B cell (primary cell): ENCODE data around the gene PBXIP1. TPM values are rescaled to one million over a fixed set of nuclear protein-coding genes. Genes with fewer than 3 reads are reported as not detected.

Source experiments
- ATAC-seq: fragments of 200-7000 bp; cut with Tn5 transposase; one replicate; pipeline ENCODE4 v1.10.0; 2021; ENCODE audit warnings: low read depth, mild to moderate bottlenecking, moderate number of reproducible peaks, moderate library complexity
- CTCF ChIA-PET: fragments of 350-600 bp; sonication (Branson Sonifier 250); formaldehyde crosslinking; loops from one replicate; lab custom pipeline; 2021; ENCODE audit warnings: antibody characterized with exemption, inconsistent platforms; lab: Charles Lee
- POLR2A ChIA-PET: fragments of 350-600 bp; sonication (Branson Sonifier 250); formaldehyde crosslinking; loops from one replicate; lab custom pipeline; 2021; ENCODE audit warnings: antibody characterized with exemption; lab: Charles Lee
- DNase-seq: peaks from one replicate; pipeline ENCODE4 v3.0.0; 2013
- H2AFZ ChIP-seq: 2 replicates; pipeline ENCODE4 v1.6.1; 2012; ENCODE audit warnings: mild to moderate bottlenecking, low read depth, low read length; ENCODE audit not compliant: insufficient read depth, poor library complexity, severe bottlenecking
- H3K27ac ChIP-seq, 2 donors: 1 replicate in 1 of 2; 2 replicates in 1 of 2; pipeline ENCODE4 v1.5.1; 2012 to 2013; ENCODE audit warnings: low read length in 2 of 2, mild to moderate bottlenecking in 2 of 2, moderate library complexity in 1 of 2
- H3K27me3 ChIP-seq, 4 experiments: fragments of 200-600 bp in 1 of 4; sonication (generic) in 1 of 4; replicated peaks in 1 of 4; 1 replicate in 2 of 4; 2 replicates in 2 of 4; pipeline versions ENCODE4 v1.6.1 to v1.7.0; 2013 to 2016; ENCODE audit warnings: low read length in 3 of 4, mild to moderate bottlenecking in 2 of 4, mixed read lengths in 1 of 4, moderate library complexity in 1 of 4; ENCODE audit not compliant: insufficient read depth in 4 of 4, control insufficient read depth in 3 of 4; ENCODE audit errors: control extremely low read depth in 1 of 4
- H3K36me3 ChIP-seq, 2 experiments: replicated peaks in 1 of 2; 1 replicate in 1 of 2; 2 replicates in 1 of 2; pipeline versions ENCODE4 v1.6.1 to v1.7.1; 2013; ENCODE audit warnings: low read length in 1 of 2; ENCODE audit not compliant: insufficient read depth in 2 of 2, control insufficient read depth in 1 of 2; ENCODE audit errors: control extremely low read depth in 1 of 2, extremely low read depth in 1 of 2
- H3K4me1 ChIP-seq, 2 donors: fragments of 200-600 bp in 1 of 2; sonication (generic) in 1 of 2; 1 replicate in 1 of 2; 2 replicates in 1 of 2; pipeline versions ENCODE4 v1.5.1 to v1.6.1; 2013 to 2017; ENCODE audit warnings: low read length in 2 of 2; ENCODE audit not compliant: control insufficient read depth in 2 of 2, insufficient read depth in 2 of 2
- H3K4me2 ChIP-seq: replicated peaks from 2 replicates; pipeline ENCODE3; 2012; ENCODE audit warnings: mild to moderate bottlenecking, low read depth, low read length; ENCODE audit not compliant: poor library complexity, severe bottlenecking
- H3K4me3 ChIP-seq, 5 experiments: fragments of 200-600 bp in 1 of 5; sonication (generic) in 1 of 5; 1 replicate in 3 of 5; 2 replicates in 2 of 5; pipeline versions ENCODE4 v1.5.1 to v1.7.0; 2011 to 2016; ENCODE audit warnings: low read length in 4 of 5, mild to moderate bottlenecking in 4 of 5, low read depth in 2 of 5, control low read depth in 1 of 5, moderate library complexity in 1 of 5; ENCODE audit not compliant: insufficient read depth in 1 of 5; ENCODE audit errors: control extremely low read depth in 1 of 5, extremely low read depth in 1 of 5
- H3K79me2 ChIP-seq: fragments of 200-600 bp; sonication (generic); one replicate; pipeline ENCODE4 v1.6.0; 2016; ENCODE audit warnings: low read length; ENCODE audit not compliant: control insufficient read depth, insufficient read depth
- H3K9ac ChIP-seq: fragments of 200-600 bp; sonication (generic); 2 replicates; pipeline ENCODE4 v1.6.1; 2017; ENCODE audit warnings: mild to moderate bottlenecking, low read length, moderate library complexity
- H3K9me3 ChIP-seq, 3 donors: one replicate each; pipeline versions ENCODE4 v1.6.1 to v1.7.1; 2013; ENCODE audit warnings: low read length in 2 of 3; ENCODE audit not compliant: control insufficient read depth in 2 of 3, insufficient read depth in 1 of 3; ENCODE audit errors: control extremely low read depth in 1 of 3
- H4K20me1 ChIP-seq: 2 replicates; pipeline ENCODE4 v1.6.0; 2012; ENCODE audit warnings: mild to moderate bottlenecking, low read length; ENCODE audit not compliant: insufficient read depth, control insufficient read depth, poor library complexity, severe bottlenecking
- H3K27ac Mint-ChIP-seq: one replicate; pipeline ENCODE4 v1.8.0; 2021; ENCODE audit warnings: mixed read lengths
- H3K27me3 Mint-ChIP-seq: one replicate; pipeline ENCODE4 v1.8.0; 2021; ENCODE audit warnings: mixed read lengths
- H3K4me1 Mint-ChIP-seq: one replicate; pipeline ENCODE4 v1.8.0; 2021; ENCODE audit warnings: mixed read lengths
- H3K4me3 Mint-ChIP-seq: one replicate; pipeline ENCODE4 v1.8.0; 2021; ENCODE audit warnings: mixed read lengths
- H3K9me3 Mint-ChIP-seq: one replicate; pipeline ENCODE4 v1.8.0; 2022; ENCODE audit warnings: mixed read lengths; ENCODE audit not compliant: insufficient read depth
- EZH2 ChIP-seq: IDR thresholded peaks from 2 replicates; pipeline ENCODE4 v1.6.1; 2012; ENCODE audit warnings: borderline replicate concordance, low read depth, mild to moderate bottlenecking, moderate library complexity, low read length; ENCODE audit not compliant: insufficient read depth, poor library complexity, severe bottlenecking
- WGBS: methylation state at CpG from one replicate; pipeline ENCODE4 v1.1.5; 2013; ENCODE audit warnings: missing lambda C conversion rate; ENCODE audit not compliant: insufficient coverage; 5-methylcytosine and 5-hydroxymethylcytosine counted together
- intact Hi-C: fragments of 100-400 bp; cut with micrococcal nuclease; formaldehyde crosslinking; loops from one replicate; pipeline ENCODE4 v1.10.0; 2022
- polyA plus RNA-seq: library from polyadenylated mRNA; depleted of rRNA; stranded (reverse); fragments of >200 nt; gene quantifications from 2 replicates; pipeline ENCODE4 v1.2.3, GENCODE V29; 2012
- total RNA-seq, 2 donors: library from RNA; stranded (reverse); fragments of 120-200 nt in 1 of 2; gene quantifications; 1 replicate in 1 of 2; 2 replicates in 1 of 2; pipeline versions ENCODE4 v1.2.3 to v1.2.4, GENCODE V29; 2013 to 2022
- TF ChIP-seq, protein P1 (sequence below): fragments of 200-600 bp; IDR thresholded peaks from one replicate; pipeline ENCODE4 v1.8.0; 2022; ENCODE audit warnings: antibody characterized with exemption, mild to moderate bottlenecking

The PBXIP1 gene
- total and polyA plus RNA-seq, 2 donors (not counting 1 experiment from before 2014, with no cell fraction given) = 77.6 to 212 TPM

DNA sequence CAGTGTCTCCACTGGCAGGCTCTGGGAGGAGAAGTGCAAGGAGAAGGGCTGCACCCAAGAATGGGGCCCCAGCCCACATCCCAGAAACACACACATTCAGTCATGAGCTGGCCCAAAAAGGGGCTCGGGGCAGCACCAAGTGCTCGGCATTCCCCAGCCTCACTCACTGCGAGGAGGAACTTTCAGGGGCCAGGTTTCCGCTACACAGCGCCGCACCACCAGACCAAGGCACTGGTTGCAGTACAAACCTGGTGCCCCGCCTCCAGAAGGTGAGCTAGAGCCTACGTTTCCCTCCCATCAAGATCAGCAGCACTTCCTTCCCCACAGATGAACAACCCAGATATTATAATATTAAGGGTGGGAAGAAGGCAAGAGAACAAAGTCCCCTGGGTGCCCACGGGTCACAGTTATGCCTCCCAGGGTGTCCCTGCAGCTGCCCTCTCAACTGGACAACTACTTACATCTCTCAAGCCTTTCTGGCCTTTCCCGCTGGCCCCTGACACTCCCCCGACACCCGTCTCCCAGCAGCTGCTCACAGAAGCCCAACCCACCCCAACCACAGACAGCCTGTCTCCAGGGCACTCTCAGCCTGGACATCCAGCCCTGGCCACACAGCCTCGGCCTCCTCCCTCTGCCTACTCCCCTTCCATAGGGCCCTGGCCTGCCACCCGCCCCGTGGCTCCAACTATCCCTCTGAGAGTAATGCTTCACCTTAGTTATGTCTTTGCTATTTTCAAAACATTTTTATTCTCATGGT is 3.8 kb downstream of the PBXIP1 start:
- Histone ChIP-seq H3K79me2 (peaks cover 72% of the 10 kb centered on the region), H3K4me3 (peak overlapping the region in 2 of 5 experiments; percentile 21 to 22), H4K20me1 (peaks cover 58% of the 10 kb centered on the region), H3K9me3 (no peaks in the 10 kb centered on the region), H3K4me2 (peak overlapping the region; percentile 85), H2AFZ (no peak overlapping the region), H3K27ac (peak overlapping the region; percentile 99), H3K4me1 (peaks cover 52 to 63% of the 10 kb centered on the region in 2 donors), H3K27me3 (no peaks in the 10 kb centered on the region), H3K36me3 (peaks cover 2 to 45% of the 10 kb centered on the region in 2 experiments), H3K9ac (peak overlapping the region; percentile 42)
- ChIA-PET POLR2A (interaction anchor here (0.6 to 2.2 kb wide), 6 partner anchors 10 to 344 kb away, joined by 3 to 9 read pairs (median 4); partner anchors contain the start of genes PMVK and PYGO2), CTCF (interaction anchor here (0.9 to 6.1 kb wide), 7 partner anchors 9 to 99 kb away, joined by 3 to 34 read pairs (median 6); partner anchors contain the start of genes ADAM15, PMVK and PYGO2)
- Mint-ChIP-seq H3K9me3 (no peaks in the 10 kb centered on the region), H3K27me3 (no peaks in the 10 kb centered on the region), H3K27ac (peak overlapping the region; percentile 96), H3K4me3 (peak overlapping the region; percentile 65), H3K4me1 (peaks cover 66% of the 10 kb centered on the region)
- intact Hi-C loops = no loop called here
- 31% methylated on average over 12 of the region's 15 CpGs for WGBS
- no peak for TF ChIP-seq EZH2
- TF ChIP-seq, protein P1, sequence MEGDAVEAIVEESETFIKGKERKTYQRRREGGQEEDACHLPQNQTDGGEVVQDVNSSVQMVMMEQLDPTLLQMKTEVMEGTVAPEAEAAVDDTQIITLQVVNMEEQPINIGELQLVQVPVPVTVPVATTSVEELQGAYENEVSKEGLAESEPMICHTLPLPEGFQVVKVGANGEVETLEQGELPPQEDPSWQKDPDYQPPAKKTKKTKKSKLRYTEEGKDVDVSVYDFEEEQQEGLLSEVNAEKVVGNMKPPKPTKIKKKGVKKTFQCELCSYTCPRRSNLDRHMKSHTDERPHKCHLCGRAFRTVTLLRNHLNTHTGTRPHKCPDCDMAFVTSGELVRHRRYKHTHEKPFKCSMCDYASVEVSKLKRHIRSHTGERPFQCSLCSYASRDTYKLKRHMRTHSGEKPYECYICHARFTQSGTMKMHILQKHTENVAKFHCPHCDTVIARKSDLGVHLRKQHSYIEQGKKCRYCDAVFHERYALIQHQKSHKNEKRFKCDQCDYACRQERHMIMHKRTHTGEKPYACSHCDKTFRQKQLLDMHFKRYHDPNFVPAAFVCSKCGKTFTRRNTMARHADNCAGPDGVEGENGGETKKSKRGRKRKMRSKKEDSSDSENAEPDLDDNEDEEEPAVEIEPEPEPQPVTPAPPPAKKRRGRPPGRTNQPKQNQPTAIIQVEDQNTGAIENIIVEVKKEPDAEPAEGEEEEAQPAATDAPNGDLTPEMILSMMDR = no peak
- ATAC-seq = peak; percentile 15
- DNase-seq = peak; percentile 79

DNA sequence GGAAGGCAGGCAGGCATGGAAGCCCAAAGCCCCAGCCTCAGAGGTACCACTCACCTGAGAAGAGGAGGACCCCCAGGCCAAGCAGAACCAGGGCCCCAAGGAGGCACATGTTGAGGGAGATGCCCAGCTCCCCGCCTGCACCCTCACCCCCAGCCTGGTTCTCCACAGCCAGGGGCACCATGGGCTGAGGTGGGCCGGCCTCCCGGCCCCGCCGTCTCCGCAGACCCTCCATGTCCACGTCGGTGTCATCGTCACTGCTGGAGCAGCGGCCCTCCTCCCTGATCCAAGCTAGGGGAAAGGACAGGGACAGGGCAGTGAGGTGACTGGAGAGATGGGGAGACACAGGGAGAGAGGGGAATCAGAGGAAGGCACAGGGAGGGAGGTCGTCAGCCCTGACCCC is 7.8 kb downstream of the PBXIP1 start:
- Histone ChIP-seq H3K9ac (no peak overlapping the region), H3K9me3 (no peaks in the 10 kb centered on the region), H3K4me1 (peaks cover 40 to 52% of the 10 kb centered on the region in 2 donors), H3K27ac (no peak overlapping the region), H2AFZ (no peak overlapping the region), H3K36me3 (peaks cover 2 to 67% of the 10 kb centered on the region in 2 experiments), H3K4me3 (no peak overlapping the region), H4K20me1 (peaks cover 47% of the 10 kb centered on the region), H3K4me2 (no peak overlapping the region), H3K79me2 (peaks cover 36% of the 10 kb centered on the region), H3K27me3 (no peaks in the 10 kb centered on the region)
- POLR2A ChIA-PET = no interaction called here
- no peak for DNase-seq
- H3K27me3 Mint-ChIP-seq = no peaks in the 10 kb centered on the region
- no peak overlapping the region for H3K4me3 Mint-ChIP-seq
- CTCF ChIA-PET = interaction anchor here (1.0 kb wide), 1 partner anchor 137 kb away, joined by 3 read pairs; no protein-coding TSS in a partner anchor
- H3K4me1 Mint-ChIP-seq = peaks cover 57% of the 10 kb centered on the region
- no peak for TF ChIP-seq EZH2
- TF ChIP-seq, protein P1 = no peak
- ATAC-seq = no peak
- H3K9me3 Mint-ChIP-seq = no peaks in the 10 kb centered on the region
- intact Hi-C loops = no loop called here
- WGBS = 96% methylated on average over 11 of the region's 11 CpGs
- no peak overlapping the region for H3K27ac Mint-ChIP-seq
